HG03135 (cell line): Measurements from ENCODE around the gene GBA2.

Experiments
- ATAC-seq: cut with Tn5 transposase; IDR thresholded peaks from one replicate; pipeline ENCODE4 v1.9.1; 2021; ENCODE audit warnings: mild to moderate bottlenecking, moderate library complexity; ENCODE audit not compliant: unreplicated experiment

The GBA2 gene

DNA sequence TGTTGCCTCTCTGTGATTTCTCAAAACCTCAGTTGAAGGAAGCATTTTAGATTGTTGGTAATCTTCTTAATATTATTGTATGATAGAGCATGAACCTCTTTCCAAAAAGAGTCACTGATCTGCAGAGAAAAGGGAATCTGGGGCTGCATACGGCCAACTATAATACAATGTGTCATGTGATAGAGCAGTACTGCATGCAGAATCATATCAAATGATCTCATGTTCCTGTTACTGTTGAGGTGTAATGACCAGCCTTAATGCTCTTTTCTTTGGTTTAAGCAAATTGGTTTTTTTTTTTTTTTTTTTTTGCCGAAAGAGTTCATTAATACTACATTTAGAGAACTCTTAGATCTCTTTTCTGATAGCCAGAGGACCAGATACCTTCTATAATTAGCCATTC lies 18.0 kb upstream of the GBA2 start:
- ATAC-seq, result no peak

DNA sequence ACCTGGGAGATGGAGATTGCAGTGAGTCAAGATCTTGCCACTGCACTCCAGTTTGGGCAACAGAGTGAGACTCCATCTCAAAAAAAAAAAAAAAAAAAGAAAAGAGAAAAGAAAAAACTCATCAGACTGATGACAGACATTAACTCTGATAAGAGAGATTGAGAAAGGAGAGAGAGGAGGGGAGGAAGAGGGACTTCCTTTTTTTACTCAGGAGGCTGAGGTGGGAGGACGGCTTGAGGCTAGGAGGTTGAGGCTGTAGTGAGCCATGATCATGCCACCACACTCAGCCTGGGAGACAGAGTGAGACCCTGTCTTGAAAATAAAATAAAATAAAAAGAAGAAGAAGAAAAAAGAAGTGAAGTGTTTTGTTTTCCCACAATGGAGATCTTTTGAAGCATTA lies 14.8 kb upstream of the GBA2 start:
- ATAC-seq, result no peak

DNA sequence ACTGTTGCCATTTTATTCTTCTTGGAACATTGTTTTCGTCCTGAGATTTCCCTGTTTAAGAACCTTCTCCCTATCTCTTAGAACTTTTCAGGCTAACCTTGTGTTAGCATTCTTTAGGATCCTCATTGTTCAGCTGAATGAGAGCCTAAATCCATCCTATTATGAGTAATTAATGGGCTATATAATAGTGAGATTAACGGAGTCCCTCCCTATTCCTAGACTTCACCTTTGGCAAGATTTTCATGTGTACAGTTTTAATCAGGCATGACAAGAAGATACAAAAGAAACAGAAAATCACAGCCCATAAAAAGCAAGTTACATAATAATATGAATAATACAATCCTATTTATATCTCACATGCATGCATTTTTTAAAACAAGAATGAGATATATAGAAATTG lies 14.2 kb upstream of the GBA2 start:
- no peak for ATAC-seq

GRCh38 chr9:35760651-35761050 lies 11.6 kb upstream of the GBA2 start:
- no peak for ATAC-seq

GRCh38 chr9:35759795-35760194 lies 10.8 kb upstream of the GBA2 start:
- no peak for ATAC-seq

- no peak for ATAC-seq
Observed at GRCh38 chr9:35758475-35759050, 9.5 kb upstream of the GBA2 start.

DNA sequence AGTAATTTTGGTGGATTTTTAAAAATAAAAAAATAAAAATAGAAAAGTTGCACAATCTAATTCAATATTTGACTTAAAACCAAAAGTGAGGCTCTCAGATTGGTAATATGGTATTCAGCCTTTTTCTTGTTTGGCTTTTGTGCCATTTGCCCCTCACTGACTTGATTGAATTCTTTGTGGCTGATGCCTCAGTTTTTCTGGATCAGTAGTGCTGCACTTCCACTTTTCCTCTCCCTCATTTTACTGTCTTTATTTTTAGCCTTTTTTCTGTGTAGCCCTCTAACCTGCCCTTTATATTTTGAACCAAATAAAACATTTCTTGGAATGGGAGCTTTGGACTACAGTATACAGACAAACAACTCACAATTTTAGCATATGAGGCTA lies 8.9 kb upstream of the GBA2 start:
- no peak for ATAC-seq

DNA sequence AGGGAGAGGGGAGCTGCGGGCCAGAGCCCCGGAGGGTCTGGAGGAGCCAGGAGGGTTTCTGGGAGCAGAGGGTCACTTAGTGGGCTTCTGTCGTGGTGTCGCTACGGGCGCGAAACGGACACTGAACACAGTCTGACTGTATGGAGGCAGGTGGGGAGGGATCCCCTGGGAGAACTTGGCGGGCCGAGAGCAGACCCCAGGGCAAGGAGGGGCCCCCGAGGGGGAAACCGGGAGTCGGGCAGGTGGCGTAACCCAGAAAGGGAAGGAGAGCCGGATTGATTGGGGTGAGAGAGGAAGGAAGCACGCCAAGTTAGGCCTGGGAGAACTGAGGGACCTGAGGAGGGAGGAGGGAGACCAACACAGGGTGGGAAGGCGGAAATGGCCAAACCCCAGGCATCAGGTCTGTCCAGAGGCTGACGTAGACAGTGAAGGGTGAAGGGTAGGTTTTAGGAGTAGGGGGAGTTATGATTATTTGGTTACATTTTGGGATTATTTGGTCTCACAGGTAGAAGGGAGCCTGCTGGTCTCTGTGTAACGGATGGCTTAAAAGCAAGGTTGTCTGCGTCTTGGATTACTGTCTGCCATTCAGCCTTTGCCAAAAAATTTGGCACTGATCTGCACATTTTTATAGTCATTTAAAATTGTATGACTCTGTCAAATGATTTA lies 8.3 kb upstream of the GBA2 start:
- ATAC-seq, result peak; percentile 36

GRCh38 chr9:35756275-35757225 lies 7.5 kb upstream of the GBA2 start:
- peak; percentile 58 for ATAC-seq

GRCh38 chr9:35755071-35755470 lies 6.0 kb upstream of the GBA2 start:
- no peak for ATAC-seq

GRCh38 chr9:35754264-35754663 lies 5.2 kb upstream of the GBA2 start, which contains the start of gene MSMP:
MSMP (minus strand) TSS chr9:35754276; CDS start chr9:35754129, 147 bp downstream.
- ATAC-seq, result no peak

DNA sequence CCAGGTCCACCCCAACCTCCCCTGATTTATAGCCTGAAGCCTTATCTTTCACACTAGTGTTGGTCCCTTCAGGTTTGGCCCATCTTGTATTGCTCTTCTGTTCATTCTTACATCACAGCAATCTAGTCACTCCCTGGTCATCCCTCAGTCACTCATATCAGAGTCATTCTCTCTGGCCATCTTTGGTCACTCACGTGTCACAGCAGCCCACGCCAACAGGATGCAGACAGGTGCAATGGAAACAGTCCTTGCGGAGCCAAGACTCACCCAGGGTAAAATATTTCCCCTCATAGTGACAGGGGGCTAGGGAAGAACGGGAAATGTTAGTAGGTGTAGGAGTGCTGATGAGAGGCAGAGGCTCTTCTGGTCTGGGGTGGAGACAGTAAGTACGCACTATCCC lies 4.4 kb upstream of the GBA2 start:
- ATAC-seq, result no peak

- ATAC-seq, result no peak
Observed at GRCh38 chr9:35750256-35750531, 1.2 kb upstream of the GBA2 start.

DNA sequence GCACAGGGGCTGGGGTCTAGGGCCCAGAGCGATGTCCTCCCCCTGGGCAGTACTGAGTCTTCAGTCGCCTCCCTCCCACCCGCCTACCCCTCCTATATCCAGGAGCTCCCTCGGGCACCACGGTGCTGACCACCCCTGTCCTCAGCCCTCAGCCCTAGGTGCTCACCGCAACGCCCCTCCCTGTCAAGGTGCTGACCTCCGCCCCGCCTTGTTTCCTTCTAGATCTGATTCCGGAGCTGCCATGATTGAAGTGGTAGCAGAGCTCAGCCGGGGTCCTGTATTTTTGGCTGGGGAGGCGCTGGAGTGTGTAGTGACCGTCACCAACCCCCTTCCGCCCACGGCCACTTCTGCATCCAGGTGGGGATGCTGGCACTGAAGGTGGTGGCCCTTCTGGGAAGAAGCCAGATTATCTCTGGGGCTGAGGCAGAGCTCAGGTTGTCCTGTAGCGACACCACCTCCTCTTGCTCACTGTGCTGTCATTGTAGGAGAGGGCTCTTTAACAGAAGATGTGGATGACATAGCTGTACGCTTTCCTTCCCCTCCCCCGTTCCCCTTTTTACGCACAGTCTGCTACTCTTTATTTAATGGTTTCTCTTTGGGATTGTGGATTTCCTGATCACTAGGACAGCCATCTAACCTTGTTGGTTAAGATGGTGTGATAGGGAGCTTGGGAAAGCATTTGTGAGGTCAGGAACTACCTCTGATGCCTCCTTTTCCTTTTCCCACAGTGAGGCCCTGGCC lies 657 bp upstream of the GBA2 start:
- ATAC-seq, result peak; percentile 22

- peak; percentile 2 for ATAC-seq
Observed at GRCh38 chr9:35748242-35748857, 678 bp downstream of the GBA2 start.

- no peak for ATAC-seq
Observed at GRCh38 chr9:35746583-35746982, 2.4 kb downstream of the GBA2 start.

GRCh38 chr9:35745569-35745968 lies 3.5 kb downstream of the GBA2 start:
- no peak for ATAC-seq

GRCh38 chr9:35743880-35744518 lies 5.0 kb downstream of the GBA2 start:
- ATAC-seq, result no peak

GRCh38 chr9:35743452-35743851 lies 5.6 kb downstream of the GBA2 start:
- no peak for ATAC-seq

DNA sequence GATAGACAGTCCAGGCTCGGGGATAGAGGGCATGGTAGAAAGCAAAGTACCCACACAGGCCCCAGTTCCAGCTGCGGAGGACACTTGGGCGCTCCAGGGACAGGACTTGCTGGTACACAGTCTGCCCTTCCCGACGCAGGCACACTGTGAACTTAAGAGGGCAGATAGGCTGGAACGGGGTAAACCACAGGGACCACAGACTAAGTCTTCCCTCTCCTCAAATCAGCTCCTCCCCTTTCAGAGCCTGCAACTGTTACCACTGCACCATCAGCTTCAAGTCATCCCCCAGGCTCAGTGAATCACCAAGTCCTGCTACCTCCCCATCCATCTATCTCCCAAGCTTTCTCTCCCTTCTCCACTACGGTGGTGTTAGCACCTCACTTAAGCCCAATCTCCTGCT lies 7.3 kb downstream of the GBA2 start:
- no peak for ATAC-seq
